GM20431 (cell line): ENCODE measurements around the gene TDRD10.
"Not testable (repeated sequence)": the region's sequence is repeated elsewhere in the genome, so short reads cannot be mapped to it uniquely, and the experiment has no call there.

ENCODE experiments used
- in situ Hi-C: fragments of 300-500 bp; cut with MseI, MboI; formaldehyde crosslinking; loops from one replicate; pipeline ENCODE4 v1.15.0; 2020; ENCODE audit warnings: low sequenced_read_pairs; ENCODE audit not compliant: unreplicated experiment

The TDRD10 gene

GRCh38 chr1:154502744-154503115, 711 bp downstream of the TDRD10 start:
- in situ Hi-C loops = no loop called here

- in situ Hi-C loops = no loop called here
These were observed 1.9 kb downstream of the TDRD10 start for GRCh38 chr1:154503898-154504297.

- in situ Hi-C loops = no loop called here
These were observed 10.7 kb downstream of the TDRD10 start for GRCh38 chr1:154512760-154513159.

- in situ Hi-C loops = no loop called here
These were observed 12.1 kb downstream of the TDRD10 start for GRCh38 chr1:154514066-154514553.

- in situ Hi-C loops = no loop called here
These were observed 15.6 kb downstream of the TDRD10 start for GRCh38 chr1:154517661-154518060.

GRCh38 chr1:154519591-154519991, 17.6 kb downstream of the TDRD10 start:
- in situ Hi-C loops = no loop called here

GRCh38 chr1:154520333-154520732, 18.3 kb downstream of the TDRD10 start:
- in situ Hi-C loops = no loop called here

- in situ Hi-C loops = no loop called here
These were observed 19.7 kb downstream of the TDRD10 start for GRCh38 chr1:154521695-154522094.

GRCh38 chr1:154524881-154525280, 22.9 kb downstream of the TDRD10 start:
- in situ Hi-C loops = no loop called here

GRCh38 chr1:154527192-154527591, 25.2 kb downstream of the TDRD10 start:
- in situ Hi-C loops = no loop called here

GRCh38 chr1:154529308-154529707, 27.3 kb downstream of the TDRD10 start:
- in situ Hi-C loops = no loop called here

- in situ Hi-C loops = not testable (repeated sequence)
These were observed 29.9 kb downstream of the TDRD10 start for GRCh38 chr1:154531950-154532349.

GRCh38 chr1:154533952-154534844, 32.2 kb downstream of the TDRD10 start:
- in situ Hi-C loops = no loop called here

GRCh38 chr1:154536570-154536969, 34.6 kb downstream of the TDRD10 start:
- in situ Hi-C loops = no loop called here

GRCh38 chr1:154539486-154540483, 37.8 kb downstream of the TDRD10 start:
- in situ Hi-C loops = loop anchor here (10.0 kb wide), 1 partner anchor 55 kb away; no protein-coding TSS in a partner anchor

- in situ Hi-C loops = loop anchor here (10.0 kb wide), 1 partner anchor 56 kb away; no protein-coding TSS in a partner anchor
These were observed 39.2 kb downstream of the TDRD10 start for GRCh38 chr1:154541231-154541630.

- in situ Hi-C loops = loop anchor here (10.0 kb wide), 1 partner anchor 62 kb away; no protein-coding TSS in a partner anchor
These were observed 44.4 kb downstream of the TDRD10 start for GRCh38 chr1:154546264-154547063.

GRCh38 chr1:154547105-154547732, 45.2 kb downstream of the TDRD10 start:
- in situ Hi-C loops = loop anchor here (10.0 kb wide), 1 partner anchor 62 kb away; no protein-coding TSS in a partner anchor

GRCh38 chr1:154548028-154548427, 46.0 kb downstream of the TDRD10 start:
- in situ Hi-C loops = loop anchor here (10.0 kb wide), 1 partner anchor 63 kb away; no protein-coding TSS in a partner anchor
